ENCODE data around the gene CDC45. TPM values are rescaled to one million over a fixed set of nuclear protein-coding genes. Genes with fewer than 3 reads are reported as not detected.

CDC45 gene
- total RNA-seq, 2 experiments from 2014 or later: 59.5 to 65.7 TPM

DNA sequence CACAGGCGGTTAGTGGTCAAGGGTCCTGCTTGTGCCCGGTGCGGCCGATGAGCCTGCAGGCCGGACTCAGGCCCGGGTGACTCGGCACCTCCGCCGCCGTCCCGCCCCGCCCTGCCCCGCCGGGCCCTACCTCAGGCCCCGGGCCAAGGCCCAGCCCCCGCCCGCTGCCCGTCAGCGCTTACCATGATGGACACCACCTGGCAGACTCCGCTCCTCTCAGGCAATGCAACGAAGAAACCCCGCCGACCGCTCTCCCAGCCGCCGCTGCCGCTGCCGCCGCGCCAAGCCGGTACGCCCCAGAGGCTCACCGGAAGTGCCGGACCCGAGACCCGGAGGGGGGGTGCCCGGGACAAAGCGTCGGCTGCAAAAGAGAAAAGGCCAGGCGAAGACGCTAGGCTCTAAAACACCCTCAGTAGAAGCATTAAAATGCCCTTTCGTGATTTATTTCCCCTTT is 792 bp upstream of the CDC45 start, which contains the start of gene UFD1:
Gene UFD1, minus strand, starts transcription at position 293 of the 454 bp plus-strand sequence. Its CDS starts 108 bp downstream, at position 185.
- Mint-ChIP-seq H3K27me3 (no peaks in the 10 kb centered on the region), H3K9me3 (no peaks in the 10 kb centered on the region), H3K4me3 (peak within 1 kb of the TSS; percentile 100), H3K27ac (peak within 1 kb of the TSS; percentile 100), H3K36me3 (ENCODE audit: low read depth) (peaks cover 20% of the 10 kb centered on the region), H3K4me1 (peaks cover 44% of the 10 kb centered on the region)
- POLR2A ChIA-PET: no interaction called here
- DNase-seq: peak; percentile 84
- CTCF ChIA-PET: interaction anchor here (0.9 to 1.6 kb wide), 3 partner anchors 21 to 153 kb away, joined by 3 to 7 read pairs (median 3); no protein-coding TSS in a partner anchor

- POLR2A ChIA-PET: no interaction called here
- no peak for DNase-seq
- peaks cover 26% of the 10 kb centered on the region for H3K36me3 Mint-ChIP-seq (ENCODE audit: low read depth)
- H3K4me1 Mint-ChIP-seq: peaks cover 42% of the 10 kb centered on the region
- H3K27ac Mint-ChIP-seq: peak overlapping the region; percentile 100
- H3K4me3 Mint-ChIP-seq: peak overlapping the region; percentile 100
- H3K9me3 Mint-ChIP-seq: no peaks in the 10 kb centered on the region
- H3K27me3 Mint-ChIP-seq: no peaks in the 10 kb centered on the region
- CTCF ChIA-PET: interaction anchor here (0.9 to 1.6 kb wide), 6 partner anchors 12 to 151 kb away, joined by 3 to 7 read pairs (median 4); no protein-coding TSS in a partner anchor
These were observed 451 bp downstream of the CDC45 start for GRCh38 chr22:19480173-19480568.

- Mint-ChIP-seq H3K27ac (no peak overlapping the region), H3K36me3 (ENCODE audit: low read depth) (peaks cover 29% of the 10 kb centered on the region), H3K4me1 (peaks cover 39% of the 10 kb centered on the region), H3K4me3 (peak overlapping the region; percentile 100), H3K27me3 (no peaks in the 10 kb centered on the region), H3K9me3 (no peaks in the 10 kb centered on the region)
- ChIA-PET CTCF (interaction anchor here (1.2 to 1.6 kb wide), 3 partner anchors 12 to 149 kb away, joined by 4 to 7 read pairs (median 4); no protein-coding TSS in a partner anchor), POLR2A (no interaction called here)
- no peak for DNase-seq
These were observed 1.1 kb downstream of the CDC45 start for GRCh38 chr22:19480789-19481188.

DNA sequence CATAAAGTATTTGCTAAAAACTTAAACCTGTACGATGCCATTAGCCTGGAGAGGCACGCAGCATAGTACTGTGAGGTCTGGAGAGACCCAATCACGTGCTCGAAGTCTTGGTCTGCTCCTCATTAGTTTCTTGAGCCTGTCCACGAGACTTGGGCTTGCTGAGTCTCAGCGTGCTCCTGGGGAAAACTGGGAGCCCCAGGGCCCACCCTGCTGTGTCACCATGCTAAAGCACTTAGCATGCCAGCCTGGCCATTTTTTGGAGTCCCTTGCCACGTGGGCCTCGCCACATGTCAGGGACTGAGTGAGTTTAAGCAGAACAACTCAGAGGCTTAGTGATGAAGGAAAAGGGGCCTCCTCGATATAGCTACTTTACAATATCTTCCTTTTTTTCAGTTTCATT is 2.6 kb downstream of the CDC45 start:
- H3K9me3 Mint-ChIP-seq: no peaks in the 10 kb centered on the region
- H3K4me1 Mint-ChIP-seq: peaks cover 29% of the 10 kb centered on the region
- H3K4me3 Mint-ChIP-seq: no peak overlapping the region
- no peaks in the 10 kb centered on the region for H3K27me3 Mint-ChIP-seq
- DNase-seq: no peak
- ChIA-PET CTCF (interaction anchor here (0.6 kb wide), 1 partner anchor 333 kb away, joined by 3 read pairs; no protein-coding TSS in a partner anchor), POLR2A (no interaction called here)
- peaks cover 31% of the 10 kb centered on the region for H3K36me3 Mint-ChIP-seq (ENCODE audit: low read depth)
- H3K27ac Mint-ChIP-seq: no peak overlapping the region

DNA sequence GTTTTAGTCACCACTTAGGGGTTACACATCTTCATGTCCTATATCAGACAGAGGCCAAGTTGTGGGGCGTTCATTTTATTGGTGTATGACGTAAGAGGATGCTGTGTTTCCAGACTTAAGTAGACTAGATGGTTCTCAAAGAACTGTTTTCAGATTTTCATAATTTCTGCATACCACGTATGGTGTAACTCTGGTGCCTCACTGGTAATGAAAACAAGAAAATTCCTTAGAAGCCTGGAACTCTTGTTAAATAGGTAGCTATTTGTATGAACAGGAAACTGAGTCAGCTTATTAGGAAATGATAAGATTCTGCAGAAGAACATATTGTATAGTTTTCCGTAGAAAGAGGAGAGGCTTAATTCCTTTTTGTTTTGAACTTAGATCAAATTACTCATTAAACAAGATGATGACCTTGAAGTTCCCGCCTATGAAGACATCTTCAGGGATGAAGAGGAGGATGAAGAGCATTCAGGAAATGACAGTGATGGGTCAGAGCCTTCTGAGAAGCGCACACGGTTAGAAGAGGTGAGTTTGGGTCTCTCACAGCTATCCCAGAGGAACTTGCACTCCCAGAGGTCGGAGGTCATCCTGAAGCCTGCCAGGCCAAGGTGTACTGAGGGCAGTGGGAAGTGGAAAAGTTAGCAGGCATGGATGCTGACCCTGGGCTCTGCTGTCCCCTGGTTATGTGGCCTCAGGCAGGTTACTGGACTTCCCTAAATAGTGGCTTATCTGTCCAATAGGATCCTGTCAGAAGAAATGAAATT is 3.9 kb downstream of the CDC45 start:
- POLR2A ChIA-PET: no interaction called here

DNA sequence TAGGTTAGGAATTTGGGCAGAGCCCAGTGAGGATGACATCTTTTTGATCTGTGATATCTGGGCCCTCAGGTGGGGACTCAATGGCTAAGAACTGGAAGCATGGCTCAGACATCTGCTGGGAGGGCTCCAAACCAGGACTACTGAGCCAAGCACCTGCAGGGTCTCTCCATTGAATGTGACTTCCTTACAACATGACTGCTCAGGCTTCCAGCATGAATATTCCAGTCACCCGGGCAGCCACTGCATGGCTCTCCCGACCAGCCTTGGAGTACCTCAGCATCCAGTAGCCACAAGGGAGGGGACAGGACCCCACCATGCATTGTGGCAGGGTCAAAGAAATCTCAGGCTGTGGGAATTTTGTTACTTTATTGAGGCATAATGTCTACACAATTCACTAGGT is 8.6 kb downstream of the CDC45 start:
- Mint-ChIP-seq H3K4me3 (no peak overlapping the region), H3K9me3 (no peaks in the 10 kb centered on the region), H3K27me3 (no peaks in the 10 kb centered on the region), H3K4me1 (peaks cover 27% of the 10 kb centered on the region), H3K27ac (no peak overlapping the region), H3K36me3 (ENCODE audit: low read depth) (peaks cover 49% of the 10 kb centered on the region)
- no peak for DNase-seq
- ChIA-PET POLR2A (no interaction called here), CTCF (no interaction called here)

More for the DNA sequence above, 3.9 kb downstream of the CDC45 start:
- Mint-ChIP-seq H3K4me3 (no peak overlapping the region), H3K27ac (no peak overlapping the region), H3K4me1 (peaks cover 22% of the 10 kb centered on the region), H3K36me3 (ENCODE audit: low read depth) (peaks cover 42% of the 10 kb centered on the region), H3K27me3 (no peaks in the 10 kb centered on the region), H3K9me3 (no peaks in the 10 kb centered on the region)
- DNase-seq: no peak
- CTCF ChIA-PET: no interaction called here

DNA sequence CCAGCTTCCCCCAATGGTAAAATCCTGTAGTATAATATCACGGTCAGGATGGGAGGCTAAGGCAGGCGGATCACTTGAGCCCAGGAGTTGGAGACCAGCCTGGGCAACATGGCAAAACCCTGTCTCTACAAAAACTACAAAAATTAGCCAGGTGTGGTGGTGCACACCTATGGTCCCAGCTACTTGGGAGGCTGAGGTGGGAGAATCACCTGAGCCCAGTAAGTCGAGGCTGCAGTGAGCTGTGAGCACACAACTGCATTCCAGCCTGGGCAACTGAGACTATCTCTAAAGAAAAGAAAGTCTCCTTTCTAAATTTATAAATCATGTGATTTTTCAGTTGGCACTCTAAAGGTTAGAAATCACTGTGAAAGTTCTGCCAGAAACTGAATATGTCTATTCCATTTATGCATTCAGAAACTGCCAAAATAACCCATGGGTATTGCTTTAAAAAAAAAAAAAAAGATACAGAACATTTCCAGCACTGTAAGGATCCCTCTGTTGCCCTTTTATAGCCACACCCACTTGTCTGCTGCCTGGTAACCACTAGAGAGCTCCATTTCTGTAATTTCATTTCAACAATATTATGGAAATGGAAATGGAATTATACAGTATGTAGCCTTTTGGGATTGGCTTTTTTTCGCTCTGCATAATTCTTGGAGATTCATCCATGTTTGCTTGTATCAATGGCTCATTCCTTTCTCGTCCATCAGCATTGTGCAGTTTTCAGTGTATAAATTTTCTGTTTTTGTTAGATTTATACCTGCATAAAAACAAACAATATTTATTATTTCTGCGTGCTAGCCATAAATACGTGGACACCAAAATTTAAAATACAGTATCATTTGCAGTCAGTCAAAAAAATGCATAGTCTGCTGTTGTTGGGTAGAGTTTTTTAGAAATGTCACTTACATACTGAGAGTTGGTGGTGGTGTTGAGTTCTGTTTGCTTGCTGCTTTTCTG is 9.4 kb downstream of the CDC45 start:
- no peak overlapping the region for H3K27ac Mint-ChIP-seq
- ChIA-PET CTCF (interaction anchor here (0.6 to 1.0 kb wide), 2 partner anchors 50 to 140 kb away, joined by 5 to 7 read pairs; no protein-coding TSS in a partner anchor), POLR2A (no interaction called here)
- no peak for DNase-seq
- H3K9me3 Mint-ChIP-seq: no peaks in the 10 kb centered on the region
- H3K27me3 Mint-ChIP-seq: no peaks in the 10 kb centered on the region
- H3K36me3 Mint-ChIP-seq (ENCODE audit: low read depth): peaks cover 48% of the 10 kb centered on the region
- H3K4me1 Mint-ChIP-seq: peaks cover 22% of the 10 kb centered on the region
- H3K4me3 Mint-ChIP-seq: no peak overlapping the region

DNA sequence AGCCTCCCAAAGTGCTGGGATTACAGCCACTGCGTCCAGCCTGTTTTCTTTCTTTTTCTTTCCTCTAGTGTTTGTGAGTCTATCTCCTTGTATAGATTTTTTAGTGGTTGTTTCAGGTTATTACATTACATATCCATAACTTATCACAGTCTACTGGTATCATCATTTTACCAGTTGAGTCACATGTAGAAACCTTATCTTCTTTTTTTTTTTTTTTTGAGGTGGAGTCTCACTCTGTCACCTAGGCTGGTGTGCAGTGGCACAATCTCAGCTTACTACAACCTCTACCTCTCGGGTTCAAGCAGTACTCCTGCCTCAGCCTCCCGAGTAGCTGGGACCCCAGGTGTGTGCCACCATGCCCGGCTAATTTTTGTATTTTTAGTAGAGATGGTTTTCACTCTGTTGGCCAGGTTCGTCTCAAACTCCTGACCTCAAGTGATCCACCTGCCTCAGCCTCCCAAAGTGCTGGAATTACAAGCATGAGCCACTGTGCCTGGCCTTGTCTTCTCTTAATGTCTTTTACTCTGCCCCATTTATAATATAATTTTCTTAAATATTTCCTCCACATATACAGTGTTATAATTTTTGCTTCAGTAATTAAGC is 11.0 kb downstream of the CDC45 start:
- H3K4me1 Mint-ChIP-seq: peaks cover 24% of the 10 kb centered on the region
- H3K27ac Mint-ChIP-seq: peak overlapping the region; percentile 9
- no peaks in the 10 kb centered on the region for H3K9me3 Mint-ChIP-seq
- H3K4me3 Mint-ChIP-seq: no peak overlapping the region
- ChIA-PET POLR2A (no interaction called here), CTCF (interaction anchor here (1.0 kb wide), 1 partner anchor 112 kb away, joined by 5 read pairs; no protein-coding TSS in a partner anchor)
- no peaks in the 10 kb centered on the region for H3K27me3 Mint-ChIP-seq
- H3K36me3 Mint-ChIP-seq (ENCODE audit: low read depth): peaks cover 41% of the 10 kb centered on the region
- DNase-seq: no peak

DNA sequence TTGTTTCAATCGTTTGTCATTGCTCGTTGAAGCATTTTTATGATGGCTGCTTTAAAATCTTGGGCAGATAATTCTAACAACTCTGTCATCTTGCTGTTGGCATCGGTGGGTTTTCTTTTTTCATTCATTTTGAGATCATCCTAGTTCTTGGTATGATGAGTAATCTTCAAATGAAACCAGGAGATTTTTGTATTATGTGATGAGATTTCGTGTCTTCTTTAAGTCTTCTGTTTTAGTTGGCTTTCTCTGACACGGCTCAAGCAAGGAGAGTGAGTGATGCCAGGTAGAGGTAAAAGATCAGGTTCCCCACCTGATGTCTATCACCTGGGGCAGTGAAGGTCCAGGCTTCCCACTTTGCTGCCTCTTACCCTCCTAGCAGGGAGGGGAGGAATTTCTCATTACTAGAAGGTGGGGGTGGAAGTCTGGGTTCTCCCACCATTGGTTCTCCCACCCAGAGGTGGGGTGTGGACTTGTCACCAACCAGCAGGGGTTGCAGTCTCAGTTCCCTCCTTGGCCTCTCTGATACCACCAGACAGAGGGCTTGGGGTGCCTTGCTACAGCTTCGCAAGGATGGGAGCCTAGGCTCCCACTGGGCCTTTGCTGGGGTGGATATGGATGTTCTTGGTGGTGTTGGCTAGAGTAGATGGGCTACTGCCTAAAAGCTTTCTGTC is 12.9 kb downstream of the CDC45 start:
- H3K4me3 Mint-ChIP-seq: no peak overlapping the region
- no peaks in the 10 kb centered on the region for H3K9me3 Mint-ChIP-seq
- peaks cover 27% of the 10 kb centered on the region for H3K4me1 Mint-ChIP-seq
- DNase-seq: no peak
- POLR2A ChIA-PET: no interaction called here
- peaks cover 48% of the 10 kb centered on the region for H3K36me3 Mint-ChIP-seq (ENCODE audit: low read depth)
- no peaks in the 10 kb centered on the region for H3K27me3 Mint-ChIP-seq
- CTCF ChIA-PET: interaction anchor here (1.0 to 1.6 kb wide), 2 partner anchors 11 to 15 kb away, joined by 4 read pairs; no protein-coding TSS in a partner anchor
- H3K27ac Mint-ChIP-seq: no peak overlapping the region

GRCh38 chr22:19494001-19494560 is 14.4 kb downstream of the CDC45 start:
- peaks cover 43% of the 10 kb centered on the region for H3K36me3 Mint-ChIP-seq (ENCODE audit: low read depth)
- peaks cover 27% of the 10 kb centered on the region for H3K4me1 Mint-ChIP-seq
- no peak overlapping the region for H3K27ac Mint-ChIP-seq
- ChIA-PET CTCF (interaction anchor here (0.7 to 1.6 kb wide), 3 partner anchors 9 to 33 kb away, joined by 3 to 4 read pairs (median 3); no protein-coding TSS in a partner anchor), POLR2A (no interaction called here)
- H3K9me3 Mint-ChIP-seq: no peaks in the 10 kb centered on the region
- no peak overlapping the region for H3K4me3 Mint-ChIP-seq
- H3K27me3 Mint-ChIP-seq: no peaks in the 10 kb centered on the region
- DNase-seq: no peak

GRCh38 chr22:19494676-19495173 is 15.0 kb downstream of the CDC45 start:
- H3K27ac Mint-ChIP-seq: no peak overlapping the region
- ChIA-PET POLR2A (no interaction called here), CTCF (interaction anchor here (0.7 to 0.9 kb wide), 2 partner anchors 10 to 32 kb away, joined by 3 read pairs; no protein-coding TSS in a partner anchor)
- H3K36me3 Mint-ChIP-seq (ENCODE audit: low read depth): peaks cover 43% of the 10 kb centered on the region
- DNase-seq: no peak
- no peaks in the 10 kb centered on the region for H3K9me3 Mint-ChIP-seq
- no peaks in the 10 kb centered on the region for H3K27me3 Mint-ChIP-seq
- H3K4me3 Mint-ChIP-seq: no peak overlapping the region
- peaks cover 21% of the 10 kb centered on the region for H3K4me1 Mint-ChIP-seq

Data from activated CD4-positive, alpha-beta T cell treated with anti-CD3 and anti-CD28 coated beads, Interleukin-2, amount 10 ng/mL, durations not matched to agents 7 days and 5 days (primary cell).